Upper lobe of left lung (tissue), 4 donors: Measurements from ENCODE around the gene WDR93.

Source experiments
- POLR2AphosphoS5 ChIP-seq, 2 donors: sonication (generic); formaldehyde crosslinking; IDR thresholded peaks; one replicate each; pipeline ENCODE4 v1.5.1; 2017; ENCODE audit warnings: antibody characterized with exemption in 2 of 2
- TF ChIP-seq, protein P1 (sequence below), 6 experiments: fragments of 450-650 bp in 4 of 6; fragments of 200-600 bp in 2 of 6; sonication (generic) in 2 of 6; IDR thresholded peaks; one replicate each; pipeline ENCODE4 v1.5.1; 2016 to 2019; ENCODE audit warnings: antibody characterized with exemption in 6 of 6

DNA sequence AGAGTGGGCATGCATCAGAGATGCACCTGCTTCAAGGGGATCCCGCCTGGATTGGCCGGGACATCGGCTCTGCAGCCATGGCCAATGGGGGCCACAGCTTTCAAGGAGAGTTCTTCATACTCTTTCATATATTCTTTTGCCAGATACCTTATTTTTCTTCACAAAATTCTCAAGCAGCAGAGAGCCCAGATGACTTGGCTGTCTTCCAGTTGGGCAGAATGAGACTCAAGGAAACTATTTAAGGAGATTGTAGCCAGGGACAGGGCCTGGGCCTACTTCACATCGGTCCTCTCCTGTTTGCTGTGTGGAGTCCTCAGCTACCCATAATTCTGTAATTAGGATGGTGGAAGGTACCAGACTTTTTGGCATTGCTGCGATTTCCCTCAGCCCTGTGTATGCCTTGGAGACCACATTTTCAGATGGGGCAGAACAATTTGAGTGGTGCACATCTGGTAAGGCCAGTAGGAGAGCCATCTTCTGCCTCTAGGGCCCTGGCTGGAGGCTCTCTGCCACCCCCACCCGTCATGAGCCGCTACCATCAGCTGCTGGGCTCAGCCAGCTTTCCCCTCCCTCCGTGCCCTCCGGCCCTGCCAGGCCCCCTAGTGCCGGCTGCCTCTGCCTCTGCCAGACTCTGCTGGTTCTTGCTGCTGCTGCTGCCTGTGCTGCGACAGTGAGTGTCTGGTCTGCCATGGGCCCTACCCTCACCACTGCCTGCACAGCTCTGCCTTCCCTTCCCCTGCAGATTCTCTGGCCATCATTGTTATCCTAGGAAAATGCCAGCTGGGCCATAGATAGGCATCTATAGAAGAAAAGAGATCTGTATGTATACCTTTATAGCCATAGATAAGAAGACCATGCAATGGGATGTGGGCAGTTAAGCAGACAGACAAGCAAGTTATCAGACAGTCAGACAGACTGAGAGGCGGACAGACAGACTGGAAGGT lies 18.1 kb upstream of the WDR93 start:
- TF ChIP-seq, protein P1, sequence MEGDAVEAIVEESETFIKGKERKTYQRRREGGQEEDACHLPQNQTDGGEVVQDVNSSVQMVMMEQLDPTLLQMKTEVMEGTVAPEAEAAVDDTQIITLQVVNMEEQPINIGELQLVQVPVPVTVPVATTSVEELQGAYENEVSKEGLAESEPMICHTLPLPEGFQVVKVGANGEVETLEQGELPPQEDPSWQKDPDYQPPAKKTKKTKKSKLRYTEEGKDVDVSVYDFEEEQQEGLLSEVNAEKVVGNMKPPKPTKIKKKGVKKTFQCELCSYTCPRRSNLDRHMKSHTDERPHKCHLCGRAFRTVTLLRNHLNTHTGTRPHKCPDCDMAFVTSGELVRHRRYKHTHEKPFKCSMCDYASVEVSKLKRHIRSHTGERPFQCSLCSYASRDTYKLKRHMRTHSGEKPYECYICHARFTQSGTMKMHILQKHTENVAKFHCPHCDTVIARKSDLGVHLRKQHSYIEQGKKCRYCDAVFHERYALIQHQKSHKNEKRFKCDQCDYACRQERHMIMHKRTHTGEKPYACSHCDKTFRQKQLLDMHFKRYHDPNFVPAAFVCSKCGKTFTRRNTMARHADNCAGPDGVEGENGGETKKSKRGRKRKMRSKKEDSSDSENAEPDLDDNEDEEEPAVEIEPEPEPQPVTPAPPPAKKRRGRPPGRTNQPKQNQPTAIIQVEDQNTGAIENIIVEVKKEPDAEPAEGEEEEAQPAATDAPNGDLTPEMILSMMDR (IDR thresholded peaks at IDR 0.05): no peak
- TF ChIP-seq POLR2AphosphoS5 (IDR thresholded peaks at IDR 0.05): no peak
